GM19467 (cell line): ENCODE results near the gene ADGRV1.

ENCODE experiments used
- ATAC-seq: cut with Tn5 transposase; IDR thresholded peaks from one replicate; pipeline ENCODE4 v1.9.1; 2021; ENCODE audit warnings: mild to moderate bottlenecking, moderate library complexity; ENCODE audit not compliant: unreplicated experiment

Gene ADGRV1

GRCh38 chr5:91177639-91178038, 619.0 kb downstream of the ADGRV1 start:
- ATAC-seq, result no peak

GRCh38 chr5:91178461-91178860, 619.9 kb downstream of the ADGRV1 start:
- ATAC-seq, result no peak

GRCh38 chr5:91179018-91179417, 620.4 kb downstream of the ADGRV1 start:
- no peak for ATAC-seq

GRCh38 chr5:91180506-91180905, 621.9 kb downstream of the ADGRV1 start:
- no peak for ATAC-seq

GRCh38 chr5:91182763-91183162, 624.2 kb downstream of the ADGRV1 start:
- no peak for ATAC-seq

- ATAC-seq, result no peak
Measured at GRCh38 chr5:91183743-91184142, 625.1 kb downstream of the ADGRV1 start.

GRCh38 chr5:91186101-91186500, 627.5 kb downstream of the ADGRV1 start:
- ATAC-seq, result no peak

GRCh38 chr5:91187032-91187431, 628.4 kb downstream of the ADGRV1 start:
- ATAC-seq, result no peak

- no peak for ATAC-seq
Measured at GRCh38 chr5:91188755-91189154, 630.2 kb downstream of the ADGRV1 start.

- no peak for ATAC-seq
Measured at GRCh38 chr5:91189480-91190313, 631.1 kb downstream of the ADGRV1 start.

- no peak for ATAC-seq
Measured at GRCh38 chr5:91190314-91190690, 631.7 kb downstream of the ADGRV1 start.

- ATAC-seq, result no peak
Measured at GRCh38 chr5:91194824-91195381, 636.3 kb downstream of the ADGRV1 start.

GRCh38 chr5:91200692-91201091, 642.1 kb downstream of the ADGRV1 start:
- no peak for ATAC-seq

- no peak for ATAC-seq
Measured at GRCh38 chr5:91206103-91206502, 647.5 kb downstream of the ADGRV1 start.

GRCh38 chr5:91206734-91207133, 648.1 kb downstream of the ADGRV1 start:
- ATAC-seq, result no peak

- no peak for ATAC-seq
Measured at GRCh38 chr5:91207248-91207647, 648.7 kb downstream of the ADGRV1 start.

GRCh38 chr5:91211997-91212713, 653.6 kb downstream of the ADGRV1 start:
- no peak for ATAC-seq

GRCh38 chr5:91212714-91213092, 654.1 kb downstream of the ADGRV1 start:
- no peak for ATAC-seq
